HepG2 (cell line): ENCODE measurements around the gene CASD1. TPM values are rescaled to one million over a fixed set of nuclear protein-coding genes. Genes with fewer than 3 reads are reported as not detected.

ENCODE experiments used
- ATAC-seq: fragments of 200-7000 bp; cut with Tn5 transposase; 3 replicates; pipeline ENCODE4 v1.9.1; 2020; ENCODE audit warnings: mild to moderate bottlenecking, moderate library complexity
- BruUV-seq: library from RNA; stranded (reverse); fragments of 400-500 nt; replicated peaks from 2 replicates; lab custom pipeline; 2021; lab: Mats Ljungman, UMichigan
- CTCF ChIA-PET: fragments of 300-600 bp; formaldehyde crosslinking; extraction: SDS; loops from one replicate; lab custom pipeline; 2021; ENCODE audit warnings: low total read pairs, inconsistent platforms, low intra/inter-chr PET ratio; lab: Yijun Ruan, JAX
- POLR2A ChIA-PET: fragments of 350-600 bp; sonication (Branson Sonifier 250); formaldehyde crosslinking; loops from one replicate; lab custom pipeline; 2020; ENCODE audit warnings: antibody characterized with exemption, inconsistent platforms; lab: Yijun Ruan, JAX
- DNase-seq: peaks from one replicate; pipeline ENCODE4 v3.0.0-alpha.2; 2015; ENCODE audit warnings: low spot score
- FAIRE-seq: peaks from 3 replicates; lab custom pipeline; 2011; peaks lifted over from hg19 to GRCh38; lab: Jason Lieb, UNC
- H2AFZ ChIP-seq: one replicate; pipeline ENCODE4 v1.6.1; 2011; ENCODE audit warnings: low read length, inconsistent platforms
- H3K27ac ChIP-seq: fragments of 300-600 bp; 3 replicates; pipeline ENCODE4 v1.8.0; 2011; ENCODE audit warnings: mixed run types, mild to moderate bottlenecking, mixed read lengths, low read length, inconsistent platforms; ENCODE audit not compliant: insufficient read depth; ENCODE audit errors: extremely low read length
- H3K27me3 ChIP-seq, 2 experiments: fragments of 200-600 bp in 1 of 2; 2 replicates in 1 of 2; 3 replicates in 1 of 2; pipeline versions ENCODE4 v1.6.0 to v1.8.0; 2011; ENCODE audit warnings: low read length in 2 of 2, mild to moderate bottlenecking in 2 of 2, moderate library complexity in 2 of 2, inconsistent platforms in 1 of 2; ENCODE audit not compliant: insufficient read depth in 2 of 2, control insufficient read depth in 1 of 2
- H3K36me3 ChIP-seq, 2 experiments: fragments of 200-600 bp in 1 of 2; replicated peaks in 1 of 2; 2 replicates in 1 of 2; 3 replicates in 1 of 2; pipeline versions ENCODE4 v1.5.1 to v1.8.0; 2011; ENCODE audit warnings: low read length in 2 of 2, inconsistent platforms in 1 of 2; ENCODE audit not compliant: insufficient read depth in 2 of 2, control insufficient read depth in 1 of 2
- H3K4me1 ChIP-seq: 2 replicates; pipeline ENCODE4 v1.5.1; 2012; ENCODE audit warnings: low read length, inconsistent platforms; ENCODE audit not compliant: insufficient read depth
- H3K4me2 ChIP-seq: 2 replicates; pipeline ENCODE4 v1.6.0; 2011; ENCODE audit warnings: low read depth, low read length, inconsistent platforms
- H3K4me3 ChIP-seq, 3 experiments: fragments of 200-600 bp in 1 of 3; sonication (generic), shearing (Covaris generic) in 1 of 3; replicated peaks in 1 of 3; 2 replicates each; pipeline ENCODE4 v1.5.1; 2011 to 2016; ENCODE audit warnings: low read length in 3 of 3, inconsistent platforms in 2 of 3, low read depth in 2 of 3, mild to moderate bottlenecking in 2 of 3, control low read depth in 1 of 3, mixed read lengths in 1 of 3; ENCODE audit not compliant: insufficient read depth in 1 of 3
- H3K79me2 ChIP-seq: one replicate; pipeline ENCODE4 v1.6.1; 2011; ENCODE audit warnings: low read length, inconsistent platforms; ENCODE audit not compliant: insufficient read depth
- H3K9ac ChIP-seq: 2 replicates; pipeline ENCODE4 v1.6.0; 2011; ENCODE audit warnings: mild to moderate bottlenecking, low read depth, low read length, inconsistent platforms; ENCODE audit not compliant: insufficient read depth
- H3K9me3 ChIP-seq: 2 replicates; pipeline ENCODE4 v1.5.1; 2012; ENCODE audit warnings: mild to moderate bottlenecking, low read length
- H4K20me1 ChIP-seq: 2 replicates; pipeline ENCODE4 v1.6.0; 2011; ENCODE audit warnings: inconsistent platforms, mild to moderate bottlenecking, low read length, moderate library complexity; ENCODE audit not compliant: insufficient read depth
- BRCA1 ChIP-seq: sonication (generic); formaldehyde crosslinking; IDR thresholded peaks from 2 replicates; pipeline ENCODE4 v1.4.0; 2020; ENCODE audit warnings: missing genetic modification reagents
- CBX1 ChIP-seq: IDR thresholded peaks from one replicate; pipeline ENCODE4 v1.6.1; 2016; ENCODE audit warnings: antibody characterized with exemption, low read depth
- FOXA1 ChIP-seq, 2 experiments: fragments of 450-650 bp in 1 of 2; sonication (generic) in 1 of 2; formaldehyde crosslinking in 1 of 2; IDR thresholded peaks; 2 replicates each; pipeline versions ENCODE4 v1.4.0 to v1.6.1; 2016 to 2020; ENCODE audit warnings: missing genetic modification reagents in 1 of 2
- FOXP1 ChIP-seq, 2 experiments: fragments of 450-650 bp in 1 of 2; IDR thresholded peaks; 2 replicates each; pipeline ENCODE4 v1.6.1; 2017 to 2018; ENCODE audit warnings: antibody characterized with exemption in 1 of 2
- GLI4 ChIP-seq: sonication (generic); formaldehyde crosslinking; IDR thresholded peaks from 2 replicates; pipeline ENCODE4 v1.5.1; 2020; ENCODE audit warnings: missing genetic modification reagents, mild to moderate bottlenecking, moderate library complexity, borderline replicate concordance
- HOXA9 ChIP-seq: sonication (generic); formaldehyde crosslinking; IDR thresholded peaks from 2 replicates; pipeline ENCODE4 v1.8.1; 2022; ENCODE audit warnings: missing genetic modification reagents, mild to moderate bottlenecking, moderate library complexity, borderline replicate concordance
- NFKB2 ChIP-seq: sonication (generic); formaldehyde crosslinking; IDR thresholded peaks from 2 replicates; pipeline ENCODE4 v1.4.0; 2020; ENCODE audit warnings: missing genetic modification reagents, borderline replicate concordance
- NFYB ChIP-seq: sonication (generic); formaldehyde crosslinking; IDR thresholded peaks from 2 replicates; pipeline ENCODE4 v1.4.0; 2020; ENCODE audit warnings: missing genetic modification reagents
- PAX8 ChIP-seq: sonication (generic); formaldehyde crosslinking; IDR thresholded peaks from 2 replicates; pipeline ENCODE4 v1.8.0; 2022; ENCODE audit warnings: mild to moderate bottlenecking, missing genetic modification reagents, borderline replicate concordance
- RFX3 ChIP-seq: IDR thresholded peaks from 2 replicates; pipeline ENCODE4 v1.6.1; 2016; ENCODE audit warnings: missing biosample characterization, missing genetic modification reagents
- SP5 ChIP-seq: IDR thresholded peaks from 2 replicates; pipeline ENCODE4 v1.6.1; 2016; ENCODE audit warnings: low read depth, borderline replicate concordance
- TBX3 ChIP-seq: fragments of 450-650 bp; IDR thresholded peaks from 2 replicates; pipeline ENCODE4 v1.6.1; 2017; ENCODE audit warnings: antibody characterized with exemption, mild to moderate bottlenecking, inconsistent platforms, borderline replicate concordance
- TP53 ChIP-seq: sonication (generic); formaldehyde crosslinking; conservative IDR thresholded peaks from 2 replicates; pipeline ENCODE4 v1.4.0; 2020; ENCODE audit warnings: missing genetic modification reagents
- ZC3H13 ChIP-seq: sonication (generic); formaldehyde crosslinking; IDR thresholded peaks from 2 replicates; pipeline ENCODE4 v1.8.1; 2023; ENCODE audit warnings: mild to moderate bottlenecking, missing genetic modification reagents, moderate library complexity
- ZNF10 ChIP-seq: sonication (generic); formaldehyde crosslinking; IDR thresholded peaks from 2 replicates; pipeline ENCODE4 v1.4.0; 2020; ENCODE audit warnings: mild to moderate bottlenecking, low read depth, missing genetic modification reagents, borderline replicate concordance
- ZNF234 ChIP-seq: sonication (generic); formaldehyde crosslinking; conservative IDR thresholded peaks from 2 replicates; pipeline ENCODE4 v1.5.1; 2020; ENCODE audit warnings: mild to moderate bottlenecking, missing genetic modification reagents
- ZNF367 ChIP-seq: sonication (generic); formaldehyde crosslinking; IDR thresholded peaks from 2 replicates; pipeline ENCODE4 v1.4.0; 2020; ENCODE audit warnings: missing genetic modification reagents, borderline replicate concordance
- ZNF430 ChIP-seq: sonication (generic); formaldehyde crosslinking; IDR thresholded peaks from 2 replicates; pipeline ENCODE4 v1.9.0; 2021; ENCODE audit warnings: mild to moderate bottlenecking, missing genetic modification reagents
- ZNF580 ChIP-seq: IDR thresholded peaks from 2 replicates; pipeline ENCODE4 v1.6.1; 2016; ENCODE audit warnings: low read depth, borderline replicate concordance
- WGBS: methylation state at CpG from one replicate; pipeline ENCODE4 v1.1.6; 2017; ENCODE audit warnings: low lambda C conversion rate; 5-methylcytosine and 5-hydroxymethylcytosine counted together
- in situ Hi-C: cut with HindIII; loops from 2 replicates; pipeline ENCODE4 v1.10.0; 2017; ENCODE audit warnings: low pct_unique_long_range_greater_than_20kb; ENCODE audit not compliant: extremely low pct_ligation_motif_present
- intact Hi-C: fragments of 100-400 bp; cut with micrococcal nuclease; formaldehyde crosslinking; loops from one replicate; pipeline ENCODE4 v1.10.0; 2022; ENCODE audit not compliant: unreplicated experiment
- polyA plus RNA-seq, 8 experiments: library from polyadenylated mRNA; depleted of rRNA in 3 of 8; stranded (reverse) in 7 of 8; unstranded in 1 of 8; fragments of >200 nt; fragmentation: Illumina TruSeq in 4 of 8; extraction: Trizol in 4 of 8; gene quantifications; 2 replicates each; pipeline versions ENCODE4 v1.2.1 to v1.2.3, GENCODE V29; 2011 to 2016; ENCODE audit warnings: low read depth in 4 of 8, missing spikeins in 1 of 8, mixed read lengths in 1 of 8; ENCODE audit not compliant: insufficient read depth in 1 of 8
- total RNA-seq, 5 experiments: library from RNA; depleted of rRNA; stranded (reverse); fragments of >200 nt; fragmentation: Illumina TruSeq; extraction: Trizol; gene quantifications; 2 replicates each; pipeline ENCODE4 v1.2.3, GENCODE V29; 2016; ENCODE audit warnings: low read depth in 1 of 5
- TF ChIP-seq, protein P1 (sequence below): sonication (generic); formaldehyde crosslinking; IDR thresholded peaks from 2 replicates; pipeline ENCODE4 v1.8.0; 2022; ENCODE audit warnings: missing genetic modification reagents, mild to moderate bottlenecking, moderate library complexity, borderline replicate concordance

The CASD1 gene
- total and polyA plus RNA-seq, 2 of the 13 experiments (the other 11 are each of a cell fraction or from before 2014, with no cell fraction given) = 22.9 to 32.6 TPM

- TF ChIP-seq FOXA1 (IDR thresholded peaks at IDR 0.05) (no peak), FOXA1 (CRISPR knock-in tag; IDR thresholded peaks at IDR 0.05) (no peak), ZC3H13 (CRISPR knock-in tag) (no peak), CBX1 (no peak), TBX3 (no peak), PAX8 (CRISPR knock-in tag) (no peak)
- TF ChIP-seq, all 625 proteins: peak for 0
Observed at GRCh38 chr7:94513565-94513860, 3.9 kb downstream of the CASD1 start (continued).

- no peak for ATAC-seq
- H3K36me3 ChIP-seq = peaks cover 3 to 10% of the 10 kb centered on the region in 2 experiments; a peak in 4 of 5 replicates
- no peak for DNase-seq
- H4K20me1 ChIP-seq = peaks cover 7% of the 10 kb centered on the region
- H2AFZ ChIP-seq = no peak overlapping the region
- H3K4me1 ChIP-seq = peaks cover 49% of the 10 kb centered on the region
- H3K9me3 ChIP-seq = no peaks in the 10 kb centered on the region
- in situ Hi-C loops = no loop called here
- peak overlapping the region; percentile 57 for H3K4me2 ChIP-seq
- CTCF ChIA-PET = no interaction called here
- POLR2A ChIA-PET = no interaction called here
- intact Hi-C loops = loop anchor here (5.0 kb wide), 1 partner anchor 62 kb away; no protein-coding TSS in a partner anchor
- BruUV-seq = no TSS peak
- no peak overlapping the region for H3K9ac ChIP-seq
- H3K27me3 ChIP-seq = no peaks in the 10 kb centered on the region
- H3K4me3 ChIP-seq = peak overlapping the region in 1 of 3 experiments; percentile 17; a peak in 2 of 6 replicates
- H3K79me2 ChIP-seq = peaks cover 71% of the 10 kb centered on the region
- 86% methylated on average over 4 of the region's 4 CpGs for WGBS
- FAIRE-seq = peak; percentile 32
- no peak overlapping the region for H3K27ac ChIP-seq
- no peak for TF ChIP-seq FOXP1 (IDR thresholded peaks at IDR 0.05)
- no peak for TF ChIP-seq FOXP1 (CRISPR knock-in tag; IDR thresholded peaks at IDR 0.05)
- TF ChIP-seq ZNF234 (CRISPR knock-in tag) = no peak
- no peak for TF ChIP-seq SP5
- no peak for TF ChIP-seq TBX3
- TF ChIP-seq ZNF367 (CRISPR knock-in tag) = no peak
- TF ChIP-seq BRCA1 (CRISPR knock-in tag) = no peak
- TF ChIP-seq TP53 (CRISPR knock-in tag) = no peak
- TF ChIP-seq RFX3 = no peak
- no peak for TF ChIP-seq NFYB (CRISPR knock-in tag)
- TF ChIP-seq NFKB2 (CRISPR knock-in tag) = no peak
- TF ChIP-seq, protein P1, sequence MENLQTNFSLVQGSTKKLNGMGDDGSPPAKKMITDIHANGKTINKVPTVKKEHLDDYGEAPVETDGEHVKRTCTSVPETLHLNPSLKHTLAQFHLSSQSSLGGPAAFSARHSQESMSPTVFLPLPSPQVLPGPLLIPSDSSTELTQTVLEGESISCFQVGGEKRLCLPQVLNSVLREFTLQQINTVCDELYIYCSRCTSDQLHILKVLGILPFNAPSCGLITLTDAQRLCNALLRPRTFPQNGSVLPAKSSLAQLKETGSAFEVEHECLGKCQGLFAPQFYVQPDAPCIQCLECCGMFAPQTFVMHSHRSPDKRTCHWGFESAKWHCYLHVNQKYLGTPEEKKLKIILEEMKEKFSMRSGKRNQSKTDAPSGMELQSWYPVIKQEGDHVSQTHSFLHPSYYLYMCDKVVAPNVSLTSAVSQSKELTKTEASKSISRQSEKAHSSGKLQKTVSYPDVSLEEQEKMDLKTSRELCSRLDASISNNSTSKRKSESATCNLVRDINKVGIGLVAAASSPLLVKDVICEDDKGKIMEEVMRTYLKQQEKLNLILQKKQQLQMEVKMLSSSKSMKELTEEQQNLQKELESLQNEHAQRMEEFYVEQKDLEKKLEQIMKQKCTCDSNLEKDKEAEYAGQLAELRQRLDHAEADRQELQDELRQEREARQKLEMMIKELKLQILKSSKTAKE (CRISPR knock-in tag) = no peak
- TF ChIP-seq GLI4 (CRISPR knock-in tag) = no peak
- no peak for TF ChIP-seq HOXA9 (CRISPR knock-in tag)
- TF ChIP-seq ZNF580 (CRISPR knock-in tag) = no peak
- TF ChIP-seq ZNF10 (CRISPR knock-in tag) = no peak
- no peak for TF ChIP-seq ZNF430 (CRISPR knock-in tag)
Observed at GRCh38 chr7:94514140-94514889, 4.7 kb downstream of the CASD1 start.
